KOPT-K1 (cell line): ENCODE data around the gene EPC1.
"Not testable (repeated sequence)": the region's sequence is repeated elsewhere in the genome, so short reads cannot be mapped to it uniquely, and the experiment has no call there.

Experiments used
- H3K27ac ChIP-seq: fragments of 200-600 bp; sonication (generic); 2 replicates; pipeline ENCODE4 v1.5.1; 2016; ENCODE audit warnings: antibody characterized with exemption, mild to moderate bottlenecking, low read depth, low read length; ENCODE audit not compliant: poor library complexity, severe bottlenecking
- H3K36me3 ChIP-seq: fragments of 200-600 bp; sonication (generic); 2 replicates; pipeline ENCODE4 v1.5.1; 2017; ENCODE audit warnings: antibody characterized with exemption, mild to moderate bottlenecking, low read length, moderate library complexity; ENCODE audit not compliant: insufficient read depth
- H3K9me3 ChIP-seq: fragments of 200-600 bp; sonication (generic); 2 replicates; pipeline ENCODE4 v1.5.1; 2017; ENCODE audit warnings: antibody characterized with exemption, low read length, mild to moderate bottlenecking; ENCODE audit not compliant: insufficient read depth, poor library complexity, severe bottlenecking

Gene EPC1

DNA sequence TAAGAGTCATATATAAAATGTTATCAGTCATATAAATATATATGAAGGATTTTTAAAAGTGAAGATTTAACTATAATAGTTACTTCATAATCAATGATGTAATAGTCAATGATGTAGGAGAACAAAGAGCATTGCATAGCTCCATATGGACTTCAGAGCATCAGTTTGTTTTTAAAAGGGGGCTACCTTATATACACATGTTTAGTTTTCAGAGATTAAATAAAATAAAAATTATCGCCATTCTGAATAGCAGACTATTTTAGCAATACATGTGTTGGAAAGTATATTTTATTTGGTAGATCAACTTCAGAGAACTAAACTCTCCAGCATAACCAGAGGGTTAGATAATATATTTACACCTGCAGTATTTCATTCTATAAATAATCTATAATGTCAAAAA is 29.1 kb upstream of the EPC1 start:
- Histone ChIP-seq H3K27ac (peak overlapping the region; percentile 84), H3K36me3 (peaks cover 8% of the 10 kb centered on the region)

DNA sequence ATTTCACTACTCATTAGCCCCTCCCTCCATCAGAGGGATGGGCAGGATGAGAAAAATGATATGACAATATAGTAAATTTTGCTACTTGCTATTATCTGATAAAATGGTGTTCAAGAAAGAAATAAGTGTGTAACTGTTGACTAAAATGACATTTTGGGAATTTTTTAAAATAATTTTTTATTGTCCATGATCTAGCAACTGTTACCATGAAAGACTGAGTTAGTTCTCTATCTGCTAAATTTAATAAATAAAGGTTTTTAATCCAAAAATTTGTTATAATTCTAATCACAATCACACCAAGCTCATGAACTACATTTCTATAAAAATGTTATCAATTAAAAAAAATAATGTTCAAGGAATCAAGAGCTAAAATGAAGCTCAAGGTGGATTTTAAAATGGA is 28.7 kb upstream of the EPC1 start:
- Histone ChIP-seq H3K27ac (no peak overlapping the region), H3K9me3 (no peaks in the 10 kb centered on the region), H3K36me3 (peaks cover 8% of the 10 kb centered on the region)

More for the DNA sequence above, 29.1 kb upstream of the EPC1 start:
- H3K9me3 ChIP-seq = no peaks in the 10 kb centered on the region

DNA sequence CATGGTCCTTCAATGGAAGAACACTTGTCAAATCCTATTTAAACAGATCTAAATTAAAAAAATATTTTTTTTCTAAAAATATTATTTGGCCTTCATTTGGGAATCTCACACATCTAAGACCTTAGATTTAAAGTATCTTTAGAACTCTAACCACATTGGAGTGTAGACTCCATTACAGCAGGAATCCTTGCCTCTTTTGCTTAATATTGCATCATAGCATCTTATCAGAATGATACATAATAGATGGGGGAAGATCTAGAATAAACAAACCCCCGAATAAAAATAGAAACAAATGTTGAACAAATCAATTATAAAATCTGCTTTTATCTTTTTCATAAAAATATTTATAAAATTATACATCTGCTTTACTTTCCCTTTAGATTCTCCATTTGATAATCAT is 27.6 kb upstream of the EPC1 start:
- no peaks in the 10 kb centered on the region for H3K9me3 ChIP-seq
- H3K36me3 ChIP-seq = peaks cover 8% of the 10 kb centered on the region
- no peak overlapping the region for H3K27ac ChIP-seq

DNA sequence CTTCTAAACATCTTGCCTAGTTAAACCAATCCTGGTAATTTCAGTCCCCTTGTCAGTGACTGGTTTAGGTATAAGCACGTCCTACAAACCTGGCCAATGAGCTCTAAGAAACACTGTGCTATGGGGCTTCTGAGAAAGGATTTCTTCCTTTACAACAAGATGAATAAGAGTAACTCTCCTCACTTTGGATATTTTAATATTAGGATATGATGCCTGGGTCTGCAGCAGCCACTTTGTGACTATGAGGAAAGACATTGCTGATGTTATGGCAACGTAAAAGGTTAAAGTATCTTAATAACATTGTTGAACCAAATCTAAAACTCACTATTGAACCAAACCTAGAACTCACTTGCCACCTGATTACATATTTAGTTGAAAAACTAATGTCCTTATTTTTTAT is 26.5 kb upstream of the EPC1 start:
- peaks cover 8% of the 10 kb centered on the region for H3K36me3 ChIP-seq
- no peak overlapping the region for H3K27ac ChIP-seq
- no peaks in the 10 kb centered on the region for H3K9me3 ChIP-seq

- peaks cover 8% of the 10 kb centered on the region for H3K36me3 ChIP-seq
- no peak overlapping the region for H3K27ac ChIP-seq
- H3K9me3 ChIP-seq = no peaks in the 10 kb centered on the region
These were observed 26.1 kb upstream of the EPC1 start for GRCh38 chr10:32373031-32373430.

- Histone ChIP-seq H3K27ac (no peak overlapping the region), H3K9me3 (no peaks in the 10 kb centered on the region), H3K36me3 (peaks cover 8% of the 10 kb centered on the region)
These were observed 25.3 kb upstream of the EPC1 start for GRCh38 chr10:32372000-32372875.

GRCh38 chr10:32371101-32371500 is 24.1 kb upstream of the EPC1 start:
- Histone ChIP-seq H3K9me3 (no peaks in the 10 kb centered on the region), H3K27ac (no peak overlapping the region), H3K36me3 (peaks cover 8% of the 10 kb centered on the region)

GRCh38 chr10:32367793-32368453 is 21.0 kb upstream of the EPC1 start:
- peaks cover 8% of the 10 kb centered on the region; the same call in 1 of the 2 replicates for H3K36me3 ChIP-seq
- no peak overlapping the region for H3K27ac ChIP-seq
- H3K9me3 ChIP-seq = no peaks in the 10 kb centered on the region

DNA sequence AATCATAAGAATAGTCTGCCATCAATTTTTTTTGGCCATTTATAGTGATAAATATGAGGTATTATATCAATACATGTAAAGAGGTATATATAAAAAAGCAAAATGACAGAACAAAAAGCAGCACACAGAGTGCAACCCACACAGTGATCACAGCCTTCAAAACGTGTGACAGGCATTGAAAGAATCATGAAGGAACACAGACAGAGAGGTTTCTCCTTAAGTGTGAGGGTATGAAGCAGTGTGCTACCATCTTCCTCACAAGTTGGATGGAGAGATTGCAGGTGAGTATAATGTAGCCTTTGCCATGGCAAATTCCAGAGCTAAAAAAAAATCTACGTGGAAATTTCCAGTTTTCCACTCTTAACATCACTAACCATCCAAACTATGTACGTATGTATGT is 19.6 kb upstream of the EPC1 start:
- no peaks in the 10 kb centered on the region for H3K9me3 ChIP-seq
- H3K36me3 ChIP-seq = no peaks in the 10 kb centered on the region
- no peak overlapping the region for H3K27ac ChIP-seq

GRCh38 chr10:32366111-32366510 is 19.2 kb upstream of the EPC1 start:
- no peak overlapping the region for H3K27ac ChIP-seq
- H3K36me3 ChIP-seq = no peaks in the 10 kb centered on the region

DNA sequence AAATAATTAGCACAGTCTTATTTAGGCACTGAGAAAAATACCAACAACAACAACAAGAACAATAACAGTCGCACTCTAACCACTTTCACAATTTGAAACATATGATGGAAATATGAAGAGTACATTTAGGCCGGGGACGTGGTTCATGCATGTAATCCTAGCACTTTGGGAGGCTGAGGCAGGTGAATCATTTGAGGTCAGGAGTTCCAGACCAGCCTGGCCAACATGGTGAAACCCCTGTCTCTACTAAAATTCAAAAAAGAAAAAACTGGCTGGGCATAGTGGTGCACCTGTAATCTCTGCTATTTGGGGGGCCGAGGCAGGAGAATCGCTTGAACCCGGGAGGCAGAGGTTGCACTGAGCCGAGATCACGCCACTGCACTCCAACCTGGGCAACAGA is 18.4 kb upstream of the EPC1 start:
- H3K36me3 ChIP-seq, H3K27ac ChIP-seq, H3K9me3 ChIP-seq: not testable (repeated sequence)

More at GRCh38 chr10:32366111-32366510, 19.2 kb upstream of the EPC1 start:
- no peaks in the 10 kb centered on the region for H3K9me3 ChIP-seq

DNA sequence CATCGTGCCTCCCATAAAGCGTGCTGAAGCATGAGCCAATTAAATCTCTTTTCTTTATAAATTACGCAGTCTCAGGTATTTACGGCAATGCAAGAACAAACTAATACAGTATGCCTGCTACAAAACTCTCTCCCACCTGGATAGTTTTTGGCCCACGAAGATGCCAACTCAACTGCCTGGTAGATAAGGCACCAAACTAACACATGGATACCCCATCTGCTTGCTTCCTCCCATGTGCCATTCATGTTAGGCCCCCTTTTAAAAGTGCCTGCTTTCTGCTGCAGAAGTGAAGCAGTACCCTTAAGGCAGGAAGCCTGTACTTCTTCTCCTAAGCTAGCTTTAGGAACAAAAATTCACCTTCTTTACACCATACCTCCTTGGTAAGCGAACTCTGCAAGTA is 15.6 kb upstream of the EPC1 start:
- Histone ChIP-seq H3K36me3 (peaks cover 9% of the 10 kb centered on the region; the same call in 1 of the 2 replicates), H3K27ac (no peak overlapping the region), H3K9me3 (peaks cover 13% of the 10 kb centered on the region)

GRCh38 chr10:32360884-32361283 is 13.9 kb upstream of the EPC1 start:
- Histone ChIP-seq H3K27ac (no peak overlapping the region), H3K9me3 (peaks cover 13% of the 10 kb centered on the region), H3K36me3 (peaks cover 9% of the 10 kb centered on the region; the same call in 1 of the 2 replicates)

- Histone ChIP-seq H3K36me3 (peaks cover 9% of the 10 kb centered on the region; the same call in 1 of the 2 replicates), H3K9me3 (peaks cover 15% of the 10 kb centered on the region), H3K27ac (no peak overlapping the region)
These were observed 13.3 kb upstream of the EPC1 start for GRCh38 chr10:32360241-32360640.

- peaks cover 9% of the 10 kb centered on the region; the same call in 1 of the 2 replicates for H3K36me3 ChIP-seq
- H3K27ac ChIP-seq = peak overlapping the region; percentile 12
- H3K9me3 ChIP-seq = peaks cover 18% of the 10 kb centered on the region
These were observed 10.2 kb upstream of the EPC1 start for GRCh38 chr10:32357056-32357735.
